Tibial nerve (tissue), 4 donors: ENCODE results near the gene TBC1D32. TPM values are rescaled to one million over a fixed set of nuclear protein-coding genes. Genes with fewer than 3 reads are reported as not detected.

Experiments used
- DNase-seq, 2 donors: peaks; one replicate each; pipeline ENCODE4 v3.0.0-alpha.2; 2019; ENCODE audit warnings: low spot score in 2 of 2
- H3K27ac ChIP-seq, 4 donors: fragments of 200-600 bp; sonication (generic) in 3 of 4; one replicate each; pipeline ENCODE4 v1.5.1; 2017 to 2019; ENCODE audit warnings: mild to moderate bottlenecking in 1 of 4
- H3K27me3 ChIP-seq, 2 donors: fragments of 200-600 bp; sonication (generic) in 1 of 2; one replicate each; pipeline versions ENCODE4 v1.5.1 to v1.6.0; 2017 to 2019
- H3K36me3 ChIP-seq, 3 donors: fragments of 200-600 bp; sonication (generic); one replicate each; pipeline ENCODE4 v1.5.1; 2018 to 2019
- H3K4me1 ChIP-seq, 4 donors: fragments of 200-600 bp; sonication (generic) in 3 of 4; one replicate each; pipeline ENCODE4 v1.5.1; 2017 to 2019
- H3K4me3 ChIP-seq, 4 donors: fragments of 200-600 bp; sonication (generic) in 3 of 4; one replicate each; pipeline ENCODE4 v1.5.1; 2017 to 2019; ENCODE audit warnings: mild to moderate bottlenecking in 1 of 4, moderate library complexity in 1 of 4
- H3K9me3 ChIP-seq, 4 donors: fragments of 200-600 bp; sonication (generic) in 3 of 4; one replicate each; pipeline ENCODE4 v1.5.1; 2017 to 2019
- EP300 ChIP-seq, 2 donors: sonication (generic); formaldehyde crosslinking; IDR thresholded peaks; one replicate each; pipeline ENCODE4 v1.6.1; 2017; ENCODE audit warnings: antibody characterized with exemption in 2 of 2, mild to moderate bottlenecking in 1 of 2
- POLR2A ChIP-seq, 2 donors: fragments of 450-650 bp; IDR thresholded peaks; one replicate each; pipeline ENCODE4 v1.6.1; 2017; ENCODE audit warnings: antibody characterized with exemption in 2 of 2, mild to moderate bottlenecking in 2 of 2, moderate library complexity in 2 of 2
- WGBS, 2 donors: methylation state at CpG; one replicate each; pipeline ENCODE4 v1.1.5; 2018; 5-methylcytosine and 5-hydroxymethylcytosine counted together
- total RNA-seq, 4 donors: library from RNA; depleted of rRNA; stranded (reverse); fragments of >200 nt; gene quantifications; one replicate each; pipeline ENCODE4 v1.1.0, GENCODE V29; 2016
- TF ChIP-seq, protein P1 (sequence below), 5 experiments: fragments of 200-600 bp in 3 of 5; fragments of 450-650 bp in 2 of 5; sonication (generic) in 3 of 5; IDR thresholded peaks; one replicate each; pipeline ENCODE4 v1.5.1; 2016 to 2019; ENCODE audit warnings: antibody characterized with exemption in 5 of 5, mild to moderate bottlenecking in 3 of 5, moderate library complexity in 2 of 5

The TBC1D32 gene
- total RNA-seq, 4 donors from 2014 or later, result 7.9 to 19.2 (median 11.4) TPM

DNA sequence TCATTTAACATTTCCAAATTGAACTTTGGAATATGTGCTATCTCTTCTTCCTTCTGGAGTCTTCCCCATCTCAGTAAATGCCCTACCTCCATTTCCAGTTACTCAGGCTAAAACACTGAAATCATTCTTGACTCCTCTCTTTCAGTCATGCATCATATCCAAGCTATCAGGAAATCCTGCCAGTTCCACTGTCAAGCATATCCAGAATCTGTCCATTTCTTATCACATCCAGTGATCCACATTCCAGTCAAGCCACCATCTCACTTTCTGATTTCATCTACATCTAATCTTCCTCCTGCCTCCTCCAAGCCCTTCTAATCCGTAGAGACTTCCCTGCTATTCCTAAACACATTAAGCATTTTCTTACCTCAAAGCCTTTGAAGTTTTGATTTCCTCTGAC lies 15.3 kb upstream of the TBC1D32 start:
- TF ChIP-seq, protein P1, sequence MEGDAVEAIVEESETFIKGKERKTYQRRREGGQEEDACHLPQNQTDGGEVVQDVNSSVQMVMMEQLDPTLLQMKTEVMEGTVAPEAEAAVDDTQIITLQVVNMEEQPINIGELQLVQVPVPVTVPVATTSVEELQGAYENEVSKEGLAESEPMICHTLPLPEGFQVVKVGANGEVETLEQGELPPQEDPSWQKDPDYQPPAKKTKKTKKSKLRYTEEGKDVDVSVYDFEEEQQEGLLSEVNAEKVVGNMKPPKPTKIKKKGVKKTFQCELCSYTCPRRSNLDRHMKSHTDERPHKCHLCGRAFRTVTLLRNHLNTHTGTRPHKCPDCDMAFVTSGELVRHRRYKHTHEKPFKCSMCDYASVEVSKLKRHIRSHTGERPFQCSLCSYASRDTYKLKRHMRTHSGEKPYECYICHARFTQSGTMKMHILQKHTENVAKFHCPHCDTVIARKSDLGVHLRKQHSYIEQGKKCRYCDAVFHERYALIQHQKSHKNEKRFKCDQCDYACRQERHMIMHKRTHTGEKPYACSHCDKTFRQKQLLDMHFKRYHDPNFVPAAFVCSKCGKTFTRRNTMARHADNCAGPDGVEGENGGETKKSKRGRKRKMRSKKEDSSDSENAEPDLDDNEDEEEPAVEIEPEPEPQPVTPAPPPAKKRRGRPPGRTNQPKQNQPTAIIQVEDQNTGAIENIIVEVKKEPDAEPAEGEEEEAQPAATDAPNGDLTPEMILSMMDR (IDR thresholded peaks at IDR 0.05), result no peak
- TF ChIP-seq EP300 (IDR thresholded peaks at IDR 0.05) (no peak), POLR2A (IDR thresholded peaks at IDR 0.05) (no peak)
- 68 to 73% methylated on average over 1 of the region's 1 CpG for WGBS, 2 donors

DNA sequence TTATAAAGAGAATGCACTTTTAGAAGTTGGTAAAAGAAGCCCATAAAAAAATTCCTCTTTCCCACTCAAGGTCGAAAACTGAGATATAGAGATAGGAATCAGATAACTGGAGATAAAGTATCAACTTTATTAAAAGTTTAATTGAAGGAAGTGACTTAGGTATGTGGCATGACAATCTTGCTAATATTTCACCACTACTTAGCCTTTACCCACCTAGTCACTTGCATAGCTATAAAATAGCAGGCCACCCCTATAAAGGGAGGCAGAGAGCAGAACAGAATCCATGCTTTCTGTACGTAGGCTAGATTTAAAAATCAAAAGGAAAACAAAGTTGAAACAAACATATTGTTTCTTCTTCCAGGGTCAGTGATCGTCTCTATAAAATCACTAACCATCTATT lies 13.2 kb upstream of the TBC1D32 start:
- Histone ChIP-seq H3K36me3 (no peaks in the 10 kb centered on the region), H3K27ac (no peak overlapping the region), H3K27me3 (no peaks in the 10 kb centered on the region), H3K4me3 (no peak overlapping the region), H3K9me3 (no peaks in the 10 kb centered on the region), H3K4me1 (no peaks in the 10 kb centered on the region)
- TF ChIP-seq, protein P1 (IDR thresholded peaks at IDR 0.05), result no peak
- TF ChIP-seq POLR2A (IDR thresholded peaks at IDR 0.05) (no peak), EP300 (IDR thresholded peaks at IDR 0.05) (no peak)
- no peak for DNase-seq
- 75 to 76% methylated on average over 3 of the region's 3 CpGs for WGBS, 2 donors

More for the DNA sequence above, 15.3 kb upstream of the TBC1D32 start:
- Histone ChIP-seq H3K36me3 (no peaks in the 10 kb centered on the region), H3K27me3 (no peaks in the 10 kb centered on the region), H3K4me3 (no peak overlapping the region), H3K4me1 (no peaks in the 10 kb centered on the region), H3K9me3 (no peaks in the 10 kb centered on the region), H3K27ac (no peak overlapping the region)
- DNase-seq, result no peak

DNA sequence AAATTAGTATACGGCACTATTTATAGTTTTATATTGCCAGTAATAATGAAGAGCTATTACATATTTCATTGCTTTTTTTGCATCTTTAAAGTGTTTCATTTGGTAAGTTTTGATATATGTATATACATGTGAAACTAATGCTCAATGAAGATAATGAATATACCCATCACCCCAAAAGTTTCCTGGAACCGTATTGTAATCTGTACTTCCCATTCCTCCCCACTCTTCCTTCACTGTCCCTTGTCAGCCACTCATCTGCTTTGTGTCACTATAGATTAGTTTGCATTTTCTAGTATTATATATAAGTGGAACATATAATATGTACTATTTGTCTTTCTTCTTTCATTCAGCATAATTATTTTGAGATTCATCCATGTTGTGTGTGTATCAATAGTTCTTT lies 10.3 kb upstream of the TBC1D32 start:
- WGBS, 2 donors, result 95% methylated on average over 2 of the region's 2 CpGs
- Histone ChIP-seq H3K27me3 (no peaks in the 10 kb centered on the region), H3K27ac (no peak overlapping the region), H3K9me3 (no peaks in the 10 kb centered on the region), H3K36me3 (no peaks in the 10 kb centered on the region), H3K4me1 (no peaks in the 10 kb centered on the region), H3K4me3 (no peak overlapping the region)
- DNase-seq, result no peak
- TF ChIP-seq, protein P1 (IDR thresholded peaks at IDR 0.05), result no peak
- TF ChIP-seq EP300 (IDR thresholded peaks at IDR 0.05) (no peak), POLR2A (IDR thresholded peaks at IDR 0.05) (no peak)

DNA sequence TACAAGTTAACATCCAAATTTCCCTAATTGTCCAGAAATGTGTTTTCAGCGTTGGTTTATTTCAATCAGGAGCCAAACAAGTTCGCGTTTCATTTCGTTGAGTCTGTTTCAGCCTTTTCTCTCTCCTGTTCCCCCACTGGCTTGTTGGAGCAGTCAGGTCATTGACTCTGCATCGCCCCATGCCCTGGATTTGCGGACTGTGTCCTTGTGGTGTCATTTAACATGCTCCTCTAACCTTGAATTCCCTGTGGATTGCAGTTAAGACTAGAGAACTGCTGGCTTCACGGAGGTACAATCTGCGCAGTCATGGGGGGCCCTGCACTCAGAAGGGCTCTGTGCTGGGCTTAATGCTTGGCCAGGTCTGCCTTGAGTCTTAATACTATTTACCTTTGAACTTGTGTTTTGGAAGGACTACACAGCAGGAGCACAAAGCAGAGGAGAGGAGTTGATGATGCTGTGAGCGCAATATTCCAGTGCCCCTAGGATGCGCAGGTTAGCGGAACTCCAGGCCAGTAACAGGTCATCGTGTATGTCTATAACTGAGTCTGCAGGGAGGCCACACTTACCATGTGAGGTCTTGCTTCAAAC lies 5.5 kb upstream of the TBC1D32 start:
- DNase-seq, result no peak
- TF ChIP-seq EP300 (IDR thresholded peaks at IDR 0.05), result no peak
- no peak for TF ChIP-seq POLR2A (IDR thresholded peaks at IDR 0.05)
- TF ChIP-seq, protein P1 (IDR thresholded peaks at IDR 0.05), result no peak
- Histone ChIP-seq H3K36me3 (no peaks in the 10 kb centered on the region), H3K4me1 (no peaks in the 10 kb centered on the region), H3K27me3 (no peaks in the 10 kb centered on the region), H3K9me3 (no peaks in the 10 kb centered on the region), H3K27ac (no peak overlapping the region), H3K4me3 (no peak overlapping the region)
- WGBS, 2 donors, result 88 to 91% methylated on average over 12 of the region's 12 CpGs

DNA sequence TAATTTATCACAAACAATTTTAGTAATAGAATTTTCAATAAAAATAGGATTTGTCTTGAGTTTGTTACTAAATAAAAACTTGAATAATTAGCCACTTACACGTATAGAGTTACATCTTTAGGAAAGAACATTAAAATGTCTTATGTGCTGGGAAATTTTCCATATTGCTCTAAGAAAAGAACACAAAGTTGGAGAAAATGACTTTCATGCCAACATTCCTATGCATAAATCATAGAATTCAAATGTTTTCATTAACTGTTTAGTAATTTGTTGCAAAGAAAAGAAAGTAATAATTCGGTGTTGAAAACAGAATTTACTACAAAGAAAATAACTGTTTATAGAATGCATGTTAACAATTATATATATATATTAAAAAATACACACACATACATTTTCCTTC lies 4.7 kb upstream of the TBC1D32 start:
- Histone ChIP-seq H3K27ac (no peak overlapping the region), H3K4me3 (no peak overlapping the region), H3K9me3 (no peaks in the 10 kb centered on the region), H3K27me3 (no peaks in the 10 kb centered on the region), H3K36me3 (no peaks in the 10 kb centered on the region), H3K4me1 (peaks cover 0 to 1% (median 0%) of the 10 kb centered on the region in 4 donors)
- DNase-seq, result no peak
- TF ChIP-seq EP300 (IDR thresholded peaks at IDR 0.05) (no peak), POLR2A (IDR thresholded peaks at IDR 0.05) (no peak)
- TF ChIP-seq, protein P1 (IDR thresholded peaks at IDR 0.05), result no peak
- 51 to 52% methylated on average over 2 of the region's 2 CpGs for WGBS, 2 donors
